HG03439 (cell line): ENCODE measurements around the gene VNN1.
"Not testable (repeated sequence)": the region's sequence is repeated elsewhere in the genome, so short reads cannot be mapped to it uniquely, and the experiment has no call there.

Experiments used
- ATAC-seq: cut with Tn5 transposase; IDR thresholded peaks from one replicate; pipeline ENCODE4 v1.9.1; 2021; ENCODE audit warnings: mild to moderate bottlenecking, moderate library complexity; ENCODE audit not compliant: unreplicated experiment

VNN1 gene

DNA sequence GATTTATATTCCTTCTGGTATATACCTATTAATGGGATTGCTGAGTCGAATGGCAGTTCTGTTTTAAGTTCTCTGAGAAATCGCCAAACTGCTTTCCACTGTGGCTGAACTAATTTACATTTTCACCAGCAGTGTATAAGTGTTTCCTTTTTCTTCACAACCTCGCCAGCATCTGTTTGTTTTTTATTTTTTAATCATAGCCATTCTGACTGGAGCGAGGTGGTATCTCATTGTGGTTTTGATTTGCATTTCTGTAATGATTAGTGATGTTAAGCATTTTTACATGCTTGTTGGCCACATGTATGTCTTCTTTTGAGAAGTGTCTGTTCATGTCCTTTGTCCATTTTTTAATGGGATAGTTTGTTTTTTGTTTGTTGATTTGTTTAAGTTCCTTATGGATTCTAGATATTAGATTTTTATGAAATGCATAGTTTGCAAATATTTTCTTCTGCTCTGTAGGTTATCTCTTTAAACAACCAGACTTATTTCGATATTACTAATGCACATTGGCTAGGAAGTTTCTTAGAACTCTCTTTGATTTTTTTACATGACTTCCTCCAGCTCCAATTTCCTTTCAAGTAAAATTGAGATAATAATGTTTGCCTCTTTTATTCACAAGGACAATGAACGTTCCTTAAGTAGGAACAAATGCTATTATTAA lies 12.2 kb upstream of the VNN1 start:
- peak; percentile 71 for ATAC-seq

DNA sequence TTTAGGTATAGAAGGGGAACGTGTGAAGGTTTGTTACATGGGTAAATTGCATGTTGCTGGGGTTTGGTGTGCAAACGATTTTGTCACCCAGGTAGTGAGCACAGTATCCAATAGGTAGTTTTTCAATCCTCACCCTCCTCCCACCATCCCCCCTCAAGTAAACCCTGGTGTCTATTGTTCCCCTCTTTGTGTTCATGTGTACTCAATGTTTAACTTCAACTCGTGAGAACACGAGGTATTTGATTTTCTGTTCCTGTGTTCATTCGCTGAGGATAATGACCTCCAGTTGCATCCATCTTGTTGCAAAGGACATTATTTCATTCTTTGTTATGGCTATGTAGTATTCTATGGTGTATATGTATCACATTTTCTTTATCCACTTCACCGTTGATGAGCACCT lies 11.6 kb upstream of the VNN1 start:
- no peak for ATAC-seq

DNA sequence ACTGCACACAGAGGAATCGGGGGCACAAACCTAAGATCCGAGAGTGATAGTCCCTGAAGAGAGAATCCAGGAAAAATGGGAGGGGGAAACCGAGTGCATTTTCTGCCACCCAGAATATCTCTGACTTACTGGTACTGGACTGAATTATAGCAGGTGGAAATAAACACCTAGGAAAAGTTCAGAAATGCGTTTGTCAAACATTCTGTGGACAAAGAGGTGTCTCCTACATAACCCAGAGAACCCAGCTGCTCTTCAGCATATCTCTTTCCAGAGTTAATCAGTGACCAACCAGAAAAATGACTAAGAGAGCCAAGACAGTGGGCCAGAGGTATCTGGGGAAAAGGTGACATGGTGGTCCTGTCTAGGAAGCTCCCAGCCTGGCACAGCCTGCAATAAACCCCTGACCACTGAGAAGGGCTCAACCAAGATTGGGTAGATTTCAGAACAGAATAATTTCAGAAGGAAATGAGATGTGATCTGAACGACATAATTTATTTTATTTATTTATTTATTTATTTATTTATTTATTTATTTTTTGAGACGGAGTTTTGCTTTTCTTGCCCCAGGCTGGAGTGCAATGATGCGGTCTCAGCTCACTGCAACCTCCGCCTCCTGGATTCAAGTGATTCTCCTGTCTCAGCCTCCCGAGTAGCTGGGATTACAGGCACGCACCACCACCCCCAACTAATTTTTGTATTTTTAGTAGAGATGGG lies 6.0 kb upstream of the VNN1 start:
- ATAC-seq = no peak

- ATAC-seq = no peak
These were observed 2.2 kb upstream of the VNN1 start for GRCh38 chr6:132715881-132716637.

GRCh38 chr6:132715204-132715603 lies 1.3 kb upstream of the VNN1 start:
- no peak for ATAC-seq

- no peak for ATAC-seq
These were observed 305 bp upstream of the VNN1 start for GRCh38 chr6:132714160-132714559.

GRCh38 chr6:132712366-132712765 lies 1.5 kb downstream of the VNN1 start:
- ATAC-seq = no peak

GRCh38 chr6:132708771-132709170 lies 5.1 kb downstream of the VNN1 start:
- ATAC-seq = no peak

- ATAC-seq = no peak
These were observed 5.9 kb downstream of the VNN1 start for GRCh38 chr6:132708002-132708401.

GRCh38 chr6:132706756-132707155 lies 7.1 kb downstream of the VNN1 start:
- not testable (repeated sequence) for ATAC-seq

DNA sequence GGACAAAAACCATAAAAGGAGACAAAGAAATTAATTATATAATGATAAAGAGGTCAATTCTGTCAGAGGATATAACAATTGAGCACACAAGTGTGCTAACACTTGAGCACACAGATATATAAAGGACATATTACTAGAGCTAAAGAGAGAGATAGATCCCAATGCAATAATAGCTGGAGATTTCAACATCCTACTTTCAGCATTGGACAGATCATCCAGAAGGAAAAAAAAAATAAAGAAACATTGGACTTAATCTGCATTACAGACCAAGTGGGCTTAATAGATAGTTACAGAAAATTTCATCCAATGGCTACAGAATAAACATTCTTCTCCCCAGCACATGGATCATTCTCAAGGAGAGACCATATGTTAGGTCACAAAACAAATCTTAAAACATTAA lies 9.9 kb downstream of the VNN1 start:
- no peak for ATAC-seq

DNA sequence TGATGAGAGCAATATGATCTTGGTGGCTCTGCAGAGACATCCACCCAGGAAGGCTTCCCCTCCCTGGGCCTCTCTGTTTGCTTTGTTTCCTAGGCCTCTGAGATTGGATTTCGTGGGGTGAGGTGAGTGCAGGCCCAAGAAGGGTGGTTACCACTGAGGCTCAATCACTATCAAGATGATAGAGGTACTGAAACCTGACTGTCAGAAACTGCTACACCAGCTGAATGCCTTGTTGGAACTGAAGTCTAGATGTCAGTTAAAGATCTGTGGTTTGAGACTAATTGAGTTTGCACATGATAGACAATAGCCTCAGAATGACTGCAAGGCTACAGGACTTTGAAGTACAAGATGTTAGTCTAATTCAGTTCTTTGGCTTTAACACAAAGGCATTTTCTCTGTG lies 15.2 kb downstream of the VNN1 start:
- ATAC-seq = no peak

DNA sequence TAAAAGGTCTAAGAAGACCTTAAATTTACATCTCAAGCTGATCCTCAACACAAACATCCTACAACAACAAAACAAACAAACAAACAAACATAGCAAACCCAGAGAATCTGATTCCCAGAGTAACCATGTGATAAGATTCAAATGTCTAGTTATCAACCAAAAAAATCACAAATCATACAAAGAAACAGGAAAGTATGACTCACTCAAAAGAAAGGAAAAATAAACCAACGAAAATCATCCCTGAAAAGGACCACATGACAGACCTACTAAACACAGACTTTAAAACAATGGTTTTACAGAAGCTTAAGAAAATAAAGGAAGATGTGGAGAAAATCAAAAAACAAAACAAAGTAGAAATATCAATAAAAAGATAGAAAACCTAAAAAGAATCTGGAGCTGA lies 18.1 kb downstream of the VNN1 start:
- ATAC-seq = no peak

DNA sequence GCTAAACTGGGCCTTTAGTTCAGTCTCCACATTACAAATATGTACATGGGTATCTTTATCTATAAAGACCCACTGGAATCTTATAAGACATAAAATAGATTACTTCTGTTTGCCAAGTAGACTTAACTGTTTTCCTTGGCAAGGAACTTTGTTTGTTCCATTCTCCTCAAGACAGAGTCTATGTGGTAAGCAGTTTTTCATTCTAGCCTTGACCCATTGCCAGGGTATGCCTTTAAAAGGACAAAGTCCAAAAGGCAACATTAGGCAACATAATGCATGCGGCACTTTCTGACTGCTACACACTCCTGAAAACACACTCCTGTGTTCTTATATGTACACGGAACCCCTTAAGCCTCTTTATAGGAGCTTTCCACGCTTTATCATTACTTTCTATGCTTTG lies 20.4 kb downstream of the VNN1 start:
- no peak for ATAC-seq

- ATAC-seq = no peak
These were observed 23.2 kb downstream of the VNN1 start for GRCh38 chr6:132690678-132691077.

DNA sequence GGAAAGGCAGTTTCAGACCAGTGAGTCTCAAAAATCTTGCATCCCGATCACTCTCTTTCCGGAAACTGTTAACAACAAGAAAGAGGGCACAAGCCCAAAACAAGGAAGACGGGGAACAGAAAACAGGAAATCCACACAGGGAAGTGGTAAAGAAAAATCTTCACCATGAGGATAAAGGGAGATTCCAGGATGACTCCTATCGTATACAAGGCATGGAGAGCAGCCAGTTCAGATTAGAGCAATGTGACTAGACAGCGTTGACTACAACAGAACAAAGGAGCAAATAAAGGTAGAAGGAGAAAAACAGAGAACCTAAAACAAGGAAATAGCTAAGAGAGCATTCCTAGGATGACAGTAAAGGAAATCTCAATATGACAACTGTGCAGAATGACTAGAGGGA lies 26.5 kb downstream of the VNN1 start:
- no peak for ATAC-seq

DNA sequence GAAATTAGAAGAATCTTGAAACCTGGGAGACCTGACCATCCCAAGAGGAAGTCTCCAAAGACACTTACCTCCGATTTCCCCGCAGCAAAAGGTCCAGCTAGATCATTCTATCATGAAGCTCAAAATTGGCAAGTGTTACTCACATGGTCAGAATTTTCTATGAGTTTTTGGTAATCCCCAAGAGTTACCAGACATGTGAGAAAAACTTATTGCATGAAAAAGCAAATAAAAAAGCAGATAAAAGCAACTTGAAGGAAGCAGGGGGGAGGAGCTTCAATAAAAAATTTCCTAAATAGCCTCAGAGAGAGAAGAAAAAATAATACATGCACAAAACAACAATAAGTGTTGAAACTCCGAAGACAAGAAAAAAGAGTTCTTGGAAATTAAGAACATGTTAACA lies 27.3 kb downstream of the VNN1 start:
- ATAC-seq = no peak

- no peak for ATAC-seq
These were observed 28.8 kb downstream of the VNN1 start for GRCh38 chr6:132685009-132685408.

DNA sequence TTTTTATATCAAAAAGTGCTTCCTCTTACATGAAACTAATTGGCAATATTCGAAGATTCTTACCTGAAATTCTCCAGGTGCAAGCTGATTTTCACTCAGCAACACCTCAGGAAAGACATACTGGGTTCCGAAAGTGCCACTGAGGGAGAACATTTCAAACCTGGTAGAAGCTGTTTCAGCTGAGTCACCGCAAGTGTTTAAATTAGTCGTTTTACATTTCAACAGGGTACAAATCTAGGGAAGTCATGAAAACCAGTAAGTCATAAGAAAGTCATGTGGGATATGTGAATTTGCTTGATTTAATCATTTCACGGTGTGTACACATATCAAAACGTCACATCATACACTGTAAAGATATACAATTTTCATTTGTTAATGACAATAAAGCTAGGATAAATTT lies 29.6 kb downstream of the VNN1 start:
- no peak for ATAC-seq

DNA sequence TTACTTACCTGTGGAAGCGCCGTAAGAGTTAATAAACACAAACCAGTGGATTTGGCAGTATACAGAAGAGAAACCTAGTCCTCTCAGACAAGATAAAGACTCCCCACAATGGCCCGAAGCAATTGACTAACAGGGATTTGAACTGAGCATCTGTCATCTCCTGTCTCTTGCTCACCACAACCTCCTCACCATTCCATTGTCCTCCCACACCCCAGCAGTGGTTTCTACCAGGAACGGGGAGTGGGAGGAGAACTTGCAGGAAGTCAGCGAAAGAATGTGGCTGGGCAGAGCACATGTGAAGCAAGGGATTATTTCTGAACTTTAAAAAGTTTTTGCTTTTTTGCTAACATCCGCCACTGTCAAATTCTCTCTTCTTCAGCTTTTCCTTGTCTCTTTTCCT lies 30.3 kb downstream of the VNN1 start:
- no peak for ATAC-seq

- not testable (repeated sequence) for ATAC-seq
These were observed 34.8 kb downstream of the VNN1 start for GRCh38 chr6:132679094-132679493.

GRCh38 chr6:132675749-132676148 lies 38.1 kb downstream of the VNN1 start:
- ATAC-seq = no peak
